OCI-LY7 (cell line): Measurements from ENCODE around the gene PEX14.

Experiments used
- EZH2phosphoT487 ChIP-seq: fragments of 200-600 bp; sonication (generic); IDR thresholded peaks from 2 replicates; pipeline ENCODE4 v1.6.1; 2018; ENCODE audit warnings: low read depth, borderline replicate concordance, mild to moderate bottlenecking, mixed run types, antibody characterized with exemption, low read length, moderate library complexity, mixed read lengths
- TF ChIP-seq, protein P1 (sequence below): fragments of 200-600 bp; sonication (generic); conservative IDR thresholded peaks from 2 replicates; pipeline ENCODE4 v1.5.1; 2014; ENCODE audit warnings: mild to moderate bottlenecking, antibody characterized with exemption, low read length, moderate library complexity, mixed read lengths

DNA sequence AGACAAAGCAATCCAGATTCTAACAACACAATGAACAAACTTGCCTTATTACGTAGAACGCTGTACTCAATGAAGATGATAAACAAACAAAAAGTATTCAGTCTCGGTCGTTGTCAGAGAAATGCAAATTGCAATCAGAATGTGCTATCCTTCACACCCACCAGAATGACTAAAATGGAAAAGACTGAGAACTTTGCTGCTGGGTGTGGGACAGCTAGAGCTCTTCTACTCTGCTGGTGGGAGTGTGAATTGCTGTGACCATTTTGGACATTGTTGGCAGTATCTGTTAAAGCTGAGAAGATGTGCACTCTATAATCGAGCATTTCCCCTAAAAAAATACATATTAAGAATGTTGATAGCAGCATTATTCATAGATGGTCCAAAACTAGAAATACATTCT lies 111.4 kb downstream of the PEX14 start:
- TF ChIP-seq, protein P1, sequence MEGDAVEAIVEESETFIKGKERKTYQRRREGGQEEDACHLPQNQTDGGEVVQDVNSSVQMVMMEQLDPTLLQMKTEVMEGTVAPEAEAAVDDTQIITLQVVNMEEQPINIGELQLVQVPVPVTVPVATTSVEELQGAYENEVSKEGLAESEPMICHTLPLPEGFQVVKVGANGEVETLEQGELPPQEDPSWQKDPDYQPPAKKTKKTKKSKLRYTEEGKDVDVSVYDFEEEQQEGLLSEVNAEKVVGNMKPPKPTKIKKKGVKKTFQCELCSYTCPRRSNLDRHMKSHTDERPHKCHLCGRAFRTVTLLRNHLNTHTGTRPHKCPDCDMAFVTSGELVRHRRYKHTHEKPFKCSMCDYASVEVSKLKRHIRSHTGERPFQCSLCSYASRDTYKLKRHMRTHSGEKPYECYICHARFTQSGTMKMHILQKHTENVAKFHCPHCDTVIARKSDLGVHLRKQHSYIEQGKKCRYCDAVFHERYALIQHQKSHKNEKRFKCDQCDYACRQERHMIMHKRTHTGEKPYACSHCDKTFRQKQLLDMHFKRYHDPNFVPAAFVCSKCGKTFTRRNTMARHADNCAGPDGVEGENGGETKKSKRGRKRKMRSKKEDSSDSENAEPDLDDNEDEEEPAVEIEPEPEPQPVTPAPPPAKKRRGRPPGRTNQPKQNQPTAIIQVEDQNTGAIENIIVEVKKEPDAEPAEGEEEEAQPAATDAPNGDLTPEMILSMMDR: no peak
- TF ChIP-seq EZH2phosphoT487: no peak
